ENCODE measurements around the gene EDN3.

DNA sequence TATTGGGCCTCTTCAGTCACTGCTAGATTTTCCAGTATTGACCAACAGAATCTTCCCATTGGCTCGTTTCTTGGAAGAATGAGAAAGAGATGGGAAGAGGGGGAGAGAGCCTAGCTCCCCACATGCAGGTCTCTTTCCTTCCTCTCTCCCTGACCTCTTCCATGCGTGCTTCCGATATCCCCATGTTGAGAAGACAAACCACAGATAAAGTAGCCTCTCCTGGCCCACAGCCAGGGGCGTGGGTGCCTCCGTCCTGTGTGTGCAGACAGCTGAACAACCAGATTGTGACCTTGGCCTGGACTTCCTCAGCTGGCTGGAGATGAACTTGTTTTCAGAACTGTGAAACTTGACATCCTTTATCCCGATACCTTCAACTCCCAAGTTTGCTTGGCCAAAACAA lies 71.0 kb downstream of the EDN3 start:
- TF ChIP-seq, protein P1, sequence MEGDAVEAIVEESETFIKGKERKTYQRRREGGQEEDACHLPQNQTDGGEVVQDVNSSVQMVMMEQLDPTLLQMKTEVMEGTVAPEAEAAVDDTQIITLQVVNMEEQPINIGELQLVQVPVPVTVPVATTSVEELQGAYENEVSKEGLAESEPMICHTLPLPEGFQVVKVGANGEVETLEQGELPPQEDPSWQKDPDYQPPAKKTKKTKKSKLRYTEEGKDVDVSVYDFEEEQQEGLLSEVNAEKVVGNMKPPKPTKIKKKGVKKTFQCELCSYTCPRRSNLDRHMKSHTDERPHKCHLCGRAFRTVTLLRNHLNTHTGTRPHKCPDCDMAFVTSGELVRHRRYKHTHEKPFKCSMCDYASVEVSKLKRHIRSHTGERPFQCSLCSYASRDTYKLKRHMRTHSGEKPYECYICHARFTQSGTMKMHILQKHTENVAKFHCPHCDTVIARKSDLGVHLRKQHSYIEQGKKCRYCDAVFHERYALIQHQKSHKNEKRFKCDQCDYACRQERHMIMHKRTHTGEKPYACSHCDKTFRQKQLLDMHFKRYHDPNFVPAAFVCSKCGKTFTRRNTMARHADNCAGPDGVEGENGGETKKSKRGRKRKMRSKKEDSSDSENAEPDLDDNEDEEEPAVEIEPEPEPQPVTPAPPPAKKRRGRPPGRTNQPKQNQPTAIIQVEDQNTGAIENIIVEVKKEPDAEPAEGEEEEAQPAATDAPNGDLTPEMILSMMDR (optimal IDR thresholded peaks at IDR 0.05 in 1 of 3, IDR thresholded peaks at IDR 0.05 in 1 of 3, conservative IDR thresholded peaks at IDR 0.05 in 1 of 3; ENCODE audit: extremely low read depth in 1 of 3, insufficient read depth in 2 of 3, low read length in 3 of 3): no peak
- TF ChIP-seq EZH2 (IDR thresholded peaks at IDR 0.05; ENCODE audit: low read length): no peak

Data from keratinocyte (primary cell).